GM23338 (cell line): ENCODE results near the gene C17orf50. TPM values are rescaled to one million over a fixed set of nuclear protein-coding genes. Genes with fewer than 3 reads are reported as not detected.
A peak's percentile ranks its signal among the peaks of the same experiment; 100 is the strongest.

ENCODE experiments used
- ATAC-seq: fragments of 200-7000 bp; cut with Tn5 transposase; 3 replicates; pipeline ENCODE4 v1.9.1; 2020
- DNase-seq: peaks from one replicate; pipeline ENCODE4 v3.0.0-alpha.2; 2015; ENCODE audit warnings: low spot score
- H2AFZ ChIP-seq: fragments of 200-600 bp; sonication (generic); 2 replicates; pipeline ENCODE4 v1.8.0; 2016; ENCODE audit warnings: antibody characterized with exemption, mild to moderate bottlenecking, moderate library complexity
- H3F3A ChIP-seq: fragments of 200-600 bp; sonication (generic); replicated peaks from 2 replicates; pipeline ENCODE4 v1.8.0; 2017; ENCODE audit warnings: antibody characterized with exemption, mixed run types, low read depth
- H3K27ac ChIP-seq: fragments of 200-600 bp; sonication (generic); 2 replicates; pipeline ENCODE4 v1.6.1; 2016; ENCODE audit warnings: low read depth
- H3K27me3 ChIP-seq: fragments of 200-600 bp; sonication (generic); 2 replicates; pipeline ENCODE4 v1.8.0; 2016; ENCODE audit warnings: mild to moderate bottlenecking, mixed run types, moderate library complexity; ENCODE audit not compliant: insufficient read depth
- H3K36me3 ChIP-seq: fragments of 200-600 bp; sonication (generic); 2 replicates; pipeline ENCODE4 v1.8.0; 2016; ENCODE audit warnings: mild to moderate bottlenecking; ENCODE audit not compliant: insufficient read depth
- H3K4me1 ChIP-seq: fragments of 200-600 bp; sonication (generic); 2 replicates; pipeline ENCODE4 v1.8.0; 2016; ENCODE audit warnings: mild to moderate bottlenecking, moderate library complexity; ENCODE audit not compliant: insufficient read depth
- H3K4me2 ChIP-seq: fragments of 200-600 bp; sonication (generic); 2 replicates; pipeline ENCODE4 v1.7.1; 2017; ENCODE audit warnings: mixed run types
- H3K4me3 ChIP-seq: fragments of 200-600 bp; sonication (generic); 2 replicates; pipeline ENCODE4 v1.6.1; 2016; ENCODE audit warnings: mixed run types
- H3K79me2 ChIP-seq: fragments of 200-600 bp; sonication (generic); replicated peaks from 2 replicates; pipeline ENCODE4 v1.8.0; 2017; ENCODE audit warnings: mild to moderate bottlenecking; ENCODE audit not compliant: insufficient read depth
- H3K9me2 ChIP-seq: fragments of 200-600 bp; sonication (generic); 2 replicates; pipeline ENCODE4 v1.8.0; 2017; ENCODE audit not compliant: insufficient read depth
- H4K20me1 ChIP-seq: fragments of 200-600 bp; sonication (generic); replicated peaks from 2 replicates; pipeline ENCODE4 v1.8.0; 2017; ENCODE audit warnings: mild to moderate bottlenecking; ENCODE audit not compliant: insufficient read depth
- H3K27ac Mint-ChIP-seq: 2 replicates; pipeline ENCODE4 v1.8.0; 2020; ENCODE audit warnings: inconsistent platforms, mild to moderate bottlenecking, moderate library complexity, mixed read lengths
- H3K27me3 Mint-ChIP-seq: 3 replicates; pipeline ENCODE4 v1.8.0; 2022; ENCODE audit warnings: low read depth, mild to moderate bottlenecking, moderate library complexity, mixed read lengths, inconsistent platforms; ENCODE audit not compliant: insufficient read depth, poor library complexity
- H3K36me3 Mint-ChIP-seq: 3 replicates; pipeline ENCODE4 v1.8.0; 2021; ENCODE audit warnings: low read depth, mild to moderate bottlenecking, inconsistent platforms, moderate library complexity, mixed read lengths
- H3K4me1 Mint-ChIP-seq: 3 replicates; pipeline ENCODE4 v1.8.0; 2020; ENCODE audit warnings: mild to moderate bottlenecking, inconsistent platforms, mixed read lengths
- H3K4me3 Mint-ChIP-seq: 3 replicates; pipeline ENCODE4 v1.8.0; 2021; ENCODE audit warnings: moderate library complexity, mild to moderate bottlenecking, inconsistent platforms, mixed read lengths
- H3K9me3 Mint-ChIP-seq: 3 replicates; pipeline ENCODE4 v1.8.0; 2020; ENCODE audit warnings: moderate library complexity, mild to moderate bottlenecking, inconsistent platforms, mixed read lengths
- CREB1 ChIP-seq: fragments of 250-450 bp; sonication (Bioruptor Pico); IDR thresholded peaks from 2 replicates; pipeline ENCODE4 v1.5.0; 2020; ENCODE audit warnings: low read depth, mild to moderate bottlenecking, moderate library complexity
- CTCF ChIP-seq, 2 experiments: fragments of 200-600 bp in 1 of 2; sonication (generic) in 1 of 2; conservative IDR thresholded peaks; 2 replicates each; pipeline versions ENCODE4 v1.5.1 to v1.6.1; 2016 to 2017; ENCODE audit warnings: antibody characterized with exemption in 2 of 2, low read depth in 2 of 2, mild to moderate bottlenecking in 2 of 2, moderate library complexity in 1 of 2
- ETS1 ChIP-seq: IDR thresholded peaks from 2 replicates; pipeline ENCODE4 v1.6.1; 2016; ENCODE audit warnings: antibody characterized with exemption
- EZH2 ChIP-seq: fragments of 200-600 bp; sonication (generic); IDR thresholded peaks from one replicate; pipeline ENCODE4 v1.8.0; 2017; ENCODE audit warnings: antibody characterized with exemption, mild to moderate bottlenecking, low read depth; ENCODE audit not compliant: unreplicated experiment
- JUNB ChIP-seq: IDR thresholded peaks from one replicate; pipeline ENCODE4 v1.6.1; 2016; ENCODE audit warnings: antibody characterized with exemption; ENCODE audit not compliant: unreplicated experiment
- NANOG ChIP-seq: IDR thresholded peaks from 2 replicates; pipeline ENCODE4 v1.6.1; 2016; ENCODE audit warnings: antibody characterized with exemption, borderline replicate concordance
- POLR2AphosphoS5 ChIP-seq: IDR thresholded peaks from 2 replicates; pipeline ENCODE4 v1.6.1; 2016; ENCODE audit warnings: antibody characterized with exemption, low read depth
- STAT1 ChIP-seq: IDR thresholded peaks from one replicate; pipeline ENCODE4 v1.6.1; 2016; ENCODE audit warnings: antibody characterized with exemption; ENCODE audit not compliant: unreplicated experiment
- ZNF114 ChIP-seq: fragments of 250-450 bp; sonication (Bioruptor Pico); IDR thresholded peaks from 2 replicates; pipeline ENCODE4 v1.5.0; 2020; ENCODE audit warnings: mild to moderate bottlenecking, moderate library complexity
- ZNF331 ChIP-seq: fragments of 250-450 bp; sonication (Bioruptor Pico); IDR thresholded peaks from 2 replicates; pipeline ENCODE4 v1.5.0; 2020; ENCODE audit warnings: low read depth, mild to moderate bottlenecking, moderate library complexity
- polyA plus RNA-seq: library from polyadenylated mRNA; unstranded; fragments of >200 nt; fragmentation: Nextera tagmentation; extraction: Ambion mirVana; gene quantifications from 2 replicates; pipeline ENCODE4 v1.2.1, GENCODE V29; 2016
- total RNA-seq: library from RNA; depleted of rRNA; stranded (reverse); fragments of >200 nt; shearing (Covaris generic); gene quantifications from 2 replicates; pipeline ENCODE4 v1.2.3, GENCODE V29; 2014
- TF ChIP-seq, protein P1 (sequence below): IDR thresholded peaks from one replicate; pipeline ENCODE4 v1.6.1; 2018; ENCODE audit warnings: antibody characterized with exemption; ENCODE audit not compliant: unreplicated experiment

The C17orf50 gene
- total and polyA plus RNA-seq, 2 experiments from 2014 or later, result 0.74 to 1.6 TPM

DNA sequence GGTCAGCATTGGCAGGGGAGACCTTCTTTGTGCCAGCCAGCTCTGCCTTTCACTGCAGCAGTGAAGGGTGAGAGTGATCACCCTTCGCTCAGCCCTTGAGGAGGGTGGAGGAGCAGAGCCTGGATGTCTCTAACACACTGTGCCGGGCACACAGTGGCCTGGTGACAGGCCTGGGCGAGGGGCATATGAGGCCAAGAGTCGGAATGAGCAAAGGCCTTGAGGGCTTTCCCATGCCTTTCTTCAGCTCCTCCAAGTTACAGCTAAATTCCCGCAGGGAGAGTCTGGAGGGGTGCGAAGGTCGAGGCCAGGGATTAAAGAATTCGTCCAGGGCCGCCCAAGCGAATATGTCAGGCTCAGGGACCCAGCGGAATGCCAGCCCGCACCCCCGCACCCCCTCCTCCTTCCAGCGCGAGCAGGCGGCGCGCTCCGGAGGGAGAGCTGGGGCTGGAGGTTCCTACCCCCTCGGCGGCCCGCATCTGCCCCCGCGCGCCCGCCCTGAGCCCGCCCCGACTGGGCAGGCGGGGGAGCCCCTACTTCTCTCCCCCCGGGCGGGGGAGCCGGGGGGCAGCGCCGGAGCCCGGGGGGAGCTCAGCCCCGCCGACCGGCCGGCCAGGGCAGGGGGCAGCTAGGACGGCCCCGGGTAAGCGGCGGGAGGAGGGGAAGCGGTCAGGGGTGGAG, 29.3 kb upstream of the C17orf50 start, which contains the start of gene RASL10B:
TSS of gene RASL10B (plus strand) at position 401 of the 678 bp plus-strand sequence. CDS start 3,546 bp downstream, outside the sequence.
- no peaks in the 10 kb centered on the region for H3K9me3 Mint-ChIP-seq

GRCh38 chr17:35731917-35732805, 28.5 kb upstream of the C17orf50 start:
- 0 out of 2 replicates have a peak, but pooled peaks cover 3% of the 10 kb centered on the region for H3F3A ChIP-seq
- H3K36me3 ChIP-seq, result no peaks in the 10 kb centered on the region
- H3K27me3 ChIP-seq, result peaks cover 13% of the 10 kb centered on the region
- ATAC-seq, result peak; percentile 55
- H4K20me1 ChIP-seq, result no peaks in the 10 kb centered on the region; the same call in 1 of the 2 replicates
- Mint-ChIP-seq H3K4me3 (peak overlapping the region; percentile 91), H3K4me1 (peaks cover 31% of the 10 kb centered on the region), H3K36me3 (no peaks in the 10 kb centered on the region; the same call in 2 of the 3 replicates), H3K27ac (no peak overlapping the region), H3K27me3 (peaks cover 15% of the 10 kb centered on the region), H3K9me3 (no peaks in the 10 kb centered on the region)
- DNase-seq, result peak; percentile 63
- no peaks in the 10 kb centered on the region for H3K79me2 ChIP-seq
- no peaks in the 10 kb centered on the region for H3K9me2 ChIP-seq
- peak overlapping the region; percentile 93 for H3K4me2 ChIP-seq
- peak overlapping the region; percentile 87 for H2AFZ ChIP-seq
- H3K27ac ChIP-seq, result no peak overlapping the region
- peak overlapping the region; percentile 89 for H3K4me3 ChIP-seq
- H3K4me1 ChIP-seq, result peaks cover 26% of the 10 kb centered on the region
- TF ChIP-seq STAT1 (no peak), CREB1 (CRISPR knock-in tag) (no peak), JUNB (no peak), ZNF331 (CRISPR knock-in tag) (no peak), POLR2AphosphoS5 (no peak), CTCF (conservative IDR thresholded peaks at IDR 0.05; ENCODE audit: low read depth in 2 of 2) (no peak), ETS1 (no peak), EZH2 (no peak), ZNF114 (no peak), NANOG (no peak)
- TF ChIP-seq, protein P1, sequence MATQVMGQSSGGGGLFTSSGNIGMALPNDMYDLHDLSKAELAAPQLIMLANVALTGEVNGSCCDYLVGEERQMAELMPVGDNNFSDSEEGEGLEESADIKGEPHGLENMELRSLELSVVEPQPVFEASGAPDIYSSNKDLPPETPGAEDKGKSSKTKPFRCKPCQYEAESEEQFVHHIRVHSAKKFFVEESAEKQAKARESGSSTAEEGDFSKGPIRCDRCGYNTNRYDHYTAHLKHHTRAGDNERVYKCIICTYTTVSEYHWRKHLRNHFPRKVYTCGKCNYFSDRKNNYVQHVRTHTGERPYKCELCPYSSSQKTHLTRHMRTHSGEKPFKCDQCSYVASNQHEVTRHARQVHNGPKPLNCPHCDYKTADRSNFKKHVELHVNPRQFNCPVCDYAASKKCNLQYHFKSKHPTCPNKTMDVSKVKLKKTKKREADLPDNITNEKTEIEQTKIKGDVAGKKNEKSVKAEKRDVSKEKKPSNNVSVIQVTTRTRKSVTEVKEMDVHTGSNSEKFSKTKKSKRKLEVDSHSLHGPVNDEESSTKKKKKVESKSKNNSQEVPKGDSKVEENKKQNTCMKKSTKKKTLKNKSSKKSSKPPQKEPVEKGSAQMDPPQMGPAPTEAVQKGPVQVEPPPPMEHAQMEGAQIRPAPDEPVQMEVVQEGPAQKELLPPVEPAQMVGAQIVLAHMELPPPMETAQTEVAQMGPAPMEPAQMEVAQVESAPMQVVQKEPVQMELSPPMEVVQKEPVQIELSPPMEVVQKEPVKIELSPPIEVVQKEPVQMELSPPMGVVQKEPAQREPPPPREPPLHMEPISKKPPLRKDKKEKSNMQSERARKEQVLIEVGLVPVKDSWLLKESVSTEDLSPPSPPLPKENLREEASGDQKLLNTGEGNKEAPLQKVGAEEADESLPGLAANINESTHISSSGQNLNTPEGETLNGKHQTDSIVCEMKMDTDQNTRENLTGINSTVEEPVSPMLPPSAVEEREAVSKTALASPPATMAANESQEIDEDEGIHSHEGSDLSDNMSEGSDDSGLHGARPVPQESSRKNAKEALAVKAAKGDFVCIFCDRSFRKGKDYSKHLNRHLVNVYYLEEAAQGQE, result no peak

More for the DNA sequence above, 29.3 kb upstream of the C17orf50 start, which contains the start of gene RASL10B:
- peaks cover 16% of the 10 kb centered on the region for H3K27me3 Mint-ChIP-seq
- H3K4me3 Mint-ChIP-seq, result peak within 1 kb of the TSS; percentile 91
- H3K27me3 ChIP-seq, result peaks cover 13% of the 10 kb centered on the region
- no peaks in the 10 kb centered on the region for H3K79me2 ChIP-seq
- H4K20me1 ChIP-seq, result no peaks in the 10 kb centered on the region
- DNase-seq, result peak; percentile 91
- no peaks in the 10 kb centered on the region for H3K36me3 ChIP-seq
- no peak within 1 kb of the TSS for H3K27ac ChIP-seq
- H3F3A ChIP-seq, result 0 out of 2 replicates have a peak, but pooled peaks cover 3% of the 10 kb centered on the region
- no peak within 1 kb of the TSS for H3K27ac Mint-ChIP-seq
- H3K4me1 ChIP-seq, result peaks cover 26% of the 10 kb centered on the region
- ATAC-seq, result peak; percentile 75
- H3K36me3 Mint-ChIP-seq, result no peaks in the 10 kb centered on the region; the same call in 2 of the 3 replicates
- no peaks in the 10 kb centered on the region for H3K9me2 ChIP-seq
- H3K4me3 ChIP-seq, result peak within 1 kb of the TSS; percentile 89
- H2AFZ ChIP-seq, result peak within 1 kb of the TSS; percentile 87
- peaks cover 31% of the 10 kb centered on the region for H3K4me1 Mint-ChIP-seq
- H3K4me2 ChIP-seq, result peak within 1 kb of the TSS; percentile 93
- TF ChIP-seq ETS1 (no peak), JUNB (no peak), ZNF114 (no peak), STAT1 (no peak), POLR2AphosphoS5 (peak; percentile 50; the same call in 1 of the 2 replicates)
